Upper lobe of left lung (tissue), 6 donors: ENCODE measurements around the gene KLC1. TPM values are rescaled to one million over a fixed set of nuclear protein-coding genes. Genes with fewer than 3 reads are reported as not detected.

ENCODE experiments used
- ATAC-seq, 2 donors: fragments of 200-7000 bp; cut with Tn5 transposase; one replicate each; pipeline ENCODE4 v1.9.1; 2022; ENCODE audit warnings: mild to moderate bottlenecking in 2 of 2, moderate library complexity in 2 of 2; ENCODE audit not compliant: low FRiP score in 2 of 2
- DNase-seq, 2 donors: peaks; one replicate each; pipeline ENCODE4 v3.0.0-alpha.2; 2019 to 2020
- H3K27ac ChIP-seq, 4 donors: fragments of 200-600 bp; sonication (generic); one replicate each; pipeline ENCODE4 v1.5.1; 2016 to 2019
- H3K27me3 ChIP-seq, 4 donors: fragments of 200-600 bp; sonication (generic); one replicate each; pipeline ENCODE4 v1.5.1; 2017 to 2019
- H3K36me3 ChIP-seq, 4 donors: fragments of 200-600 bp; sonication (generic); one replicate each; pipeline ENCODE4 v1.5.1; 2016 to 2019
- H3K4me1 ChIP-seq, 4 donors: fragments of 200-600 bp; sonication (generic); one replicate each; pipeline ENCODE4 v1.5.1; 2018 to 2019
- H3K4me3 ChIP-seq, 4 donors: fragments of 200-600 bp; sonication (generic); one replicate each; pipeline ENCODE4 v1.5.1; 2017 to 2019; ENCODE audit warnings: mild to moderate bottlenecking in 2 of 4, moderate library complexity in 1 of 4
- H3K9me3 ChIP-seq, 4 donors: fragments of 200-600 bp; sonication (generic); one replicate each; pipeline ENCODE4 v1.5.1; 2018 to 2019
- EP300 ChIP-seq, 4 donors: sonication (generic); formaldehyde crosslinking; IDR thresholded peaks; one replicate each; pipeline ENCODE4 v1.5.1; 2017; ENCODE audit warnings: antibody characterized with exemption in 4 of 4, control low read depth in 2 of 4
- POLR2A ChIP-seq, 4 donors: fragments of 450-650 bp; IDR thresholded peaks; one replicate each; pipeline ENCODE4 v1.5.1; 2016 to 2017; ENCODE audit warnings: antibody characterized with exemption in 4 of 4, mild to moderate bottlenecking in 2 of 4
- POLR2AphosphoS5 ChIP-seq, 2 donors: sonication (generic); formaldehyde crosslinking; IDR thresholded peaks; one replicate each; pipeline ENCODE4 v1.5.1; 2017; ENCODE audit warnings: antibody characterized with exemption in 2 of 2
- WGBS, 2 donors: methylation state at CpG; one replicate each; pipeline ENCODE4 v1.1.5; 2017 to 2018; 5-methylcytosine and 5-hydroxymethylcytosine counted together
- total RNA-seq, 6 donors: library from RNA; depleted of rRNA in 4 of 6; stranded (reverse); fragments of >200 nt in 4 of 6; gene quantifications; one replicate each; pipeline versions ENCODE4 v1.1.0 to v1.2.1, GENCODE V29; 2016 to 2021
- TF ChIP-seq, protein P1 (sequence below), 6 experiments: fragments of 450-650 bp in 4 of 6; fragments of 200-600 bp in 2 of 6; sonication (generic) in 2 of 6; IDR thresholded peaks; one replicate each; pipeline ENCODE4 v1.5.1; 2016 to 2019; ENCODE audit warnings: antibody characterized with exemption in 6 of 6
- donor health status: DM: no; HTN: no; CAD: no; lungs with moderate emphysema.
- donor health status: DM: no; HTN: yes; CAD: no; lungs with severe emphysema.

KLC1 gene
- total RNA-seq, 6 donors from 2014 or later, result 175 to 614 (median 267) TPM

DNA sequence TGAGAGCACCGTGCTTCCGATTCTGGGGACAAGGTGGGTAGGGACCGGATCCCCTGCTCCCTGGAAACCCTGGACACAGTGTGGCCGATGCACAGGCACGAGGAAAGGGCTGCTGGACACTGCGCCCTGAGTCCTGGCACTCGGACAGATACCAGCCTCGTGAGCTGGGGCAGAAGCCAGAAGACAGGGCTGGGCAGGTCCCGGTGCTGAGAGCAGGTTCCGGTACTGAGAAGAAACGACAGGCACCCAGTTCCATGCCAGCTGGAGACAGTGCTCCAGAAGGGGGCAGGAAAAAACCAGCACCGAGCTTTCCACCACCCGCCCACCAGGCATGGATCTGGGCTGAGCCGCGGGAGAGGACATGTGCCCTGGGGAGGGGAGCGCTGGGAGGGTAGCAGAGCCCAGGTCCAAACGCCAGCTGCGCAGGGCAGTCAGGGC, 79.8 kb downstream of the KLC1 start:
- TF ChIP-seq, protein P1, sequence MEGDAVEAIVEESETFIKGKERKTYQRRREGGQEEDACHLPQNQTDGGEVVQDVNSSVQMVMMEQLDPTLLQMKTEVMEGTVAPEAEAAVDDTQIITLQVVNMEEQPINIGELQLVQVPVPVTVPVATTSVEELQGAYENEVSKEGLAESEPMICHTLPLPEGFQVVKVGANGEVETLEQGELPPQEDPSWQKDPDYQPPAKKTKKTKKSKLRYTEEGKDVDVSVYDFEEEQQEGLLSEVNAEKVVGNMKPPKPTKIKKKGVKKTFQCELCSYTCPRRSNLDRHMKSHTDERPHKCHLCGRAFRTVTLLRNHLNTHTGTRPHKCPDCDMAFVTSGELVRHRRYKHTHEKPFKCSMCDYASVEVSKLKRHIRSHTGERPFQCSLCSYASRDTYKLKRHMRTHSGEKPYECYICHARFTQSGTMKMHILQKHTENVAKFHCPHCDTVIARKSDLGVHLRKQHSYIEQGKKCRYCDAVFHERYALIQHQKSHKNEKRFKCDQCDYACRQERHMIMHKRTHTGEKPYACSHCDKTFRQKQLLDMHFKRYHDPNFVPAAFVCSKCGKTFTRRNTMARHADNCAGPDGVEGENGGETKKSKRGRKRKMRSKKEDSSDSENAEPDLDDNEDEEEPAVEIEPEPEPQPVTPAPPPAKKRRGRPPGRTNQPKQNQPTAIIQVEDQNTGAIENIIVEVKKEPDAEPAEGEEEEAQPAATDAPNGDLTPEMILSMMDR (IDR thresholded peaks at IDR 0.05), result no peak
- TF ChIP-seq POLR2A (IDR thresholded peaks at IDR 0.05) (no peak), POLR2AphosphoS5 (IDR thresholded peaks at IDR 0.05) (no peak), EP300 (IDR thresholded peaks at IDR 0.05) (no peak)
- 89 to 93% methylated on average over 13 to 14 of the region's 18 CpGs for WGBS, 2 donors
- no peak for DNase-seq
- H3K36me3 ChIP-seq, result peaks cover 0 to 41% (median 12%) of the 10 kb centered on the region in 4 donors
- no peaks in the 10 kb centered on the region for H3K27me3 ChIP-seq
- no peaks in the 10 kb centered on the region for H3K9me3 ChIP-seq
- H3K4me1 ChIP-seq, result peaks cover 38 to 61% (median 49%) of the 10 kb centered on the region in 4 donors
- no peak for ATAC-seq
- no peak overlapping the region for H3K27ac ChIP-seq
- H3K4me3 ChIP-seq, result no peak overlapping the region

DNA sequence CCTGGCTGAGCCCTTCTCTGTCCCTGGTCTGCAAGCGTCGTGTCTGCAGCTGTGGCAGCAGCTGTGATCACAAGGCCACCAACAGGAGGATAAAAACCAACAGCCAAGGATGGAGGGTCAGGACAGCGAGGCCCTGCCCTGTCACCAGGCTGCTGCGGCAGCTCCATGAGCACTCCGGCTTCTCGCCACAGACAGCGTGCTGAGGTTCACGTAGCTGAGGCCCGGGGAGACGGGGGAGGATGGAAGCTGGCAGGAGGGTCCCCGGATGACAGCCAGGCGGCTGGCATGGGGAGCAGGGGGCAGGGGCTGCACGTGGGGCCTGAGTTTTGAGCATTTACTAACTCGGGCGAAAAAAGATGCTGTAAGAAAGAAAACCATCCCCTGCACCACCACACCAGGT, 80.8 kb downstream of the KLC1 start:
- Histone ChIP-seq H3K36me3 (peaks cover 0 to 31% (median 12%) of the 10 kb centered on the region in 4 donors), H3K4me3 (no peak overlapping the region), H3K9me3 (no peaks in the 10 kb centered on the region), H3K27ac (no peak overlapping the region), H3K27me3 (no peaks in the 10 kb centered on the region), H3K4me1 (peaks cover 40 to 58% (median 48%) of the 10 kb centered on the region in 4 donors)
- no peak for DNase-seq
- ATAC-seq, result no peak
- WGBS, 2 donors, result 94 to 95% methylated on average over 15 of the region's 15 CpGs
- TF ChIP-seq POLR2AphosphoS5 (IDR thresholded peaks at IDR 0.05) (no peak), POLR2A (IDR thresholded peaks at IDR 0.05) (no peak)

DNA sequence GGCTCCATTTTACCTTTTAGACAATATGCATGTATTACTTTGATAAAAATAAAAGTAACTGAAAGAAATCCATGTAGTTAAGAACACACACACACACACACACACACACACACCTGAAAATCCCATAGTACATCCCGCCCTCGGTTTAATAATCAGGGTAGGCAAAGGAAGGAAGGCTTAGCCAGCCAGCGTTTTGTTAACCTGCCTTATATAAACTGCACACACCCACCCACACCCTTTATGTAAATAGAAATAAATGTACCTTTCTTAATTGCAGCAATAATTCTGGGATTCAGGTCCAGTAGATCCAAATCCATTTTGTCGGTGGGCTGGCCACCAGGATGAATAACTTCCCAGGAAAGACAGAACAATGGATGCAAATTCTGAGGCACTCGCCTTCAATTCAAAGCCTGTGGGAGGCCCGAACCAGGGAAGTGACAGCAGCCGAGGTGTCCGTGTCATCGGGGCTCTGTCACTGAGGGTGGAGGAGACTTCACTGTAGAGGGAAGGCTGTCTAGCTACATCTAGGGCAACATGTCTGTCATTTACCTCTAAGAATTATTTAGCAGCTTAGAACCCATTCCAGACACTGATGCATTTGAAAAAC, 81.9 kb downstream of the KLC1 start:
- no peaks in the 10 kb centered on the region for H3K27me3 ChIP-seq
- ATAC-seq (no peak), DNase-seq (no peak)
- 39 to 50% methylated on average over 6 to 9 of the region's 9 CpGs for WGBS, 2 donors
- H3K36me3 ChIP-seq, result peaks cover 0 to 28% (median 12%) of the 10 kb centered on the region in 4 donors
- TF ChIP-seq POLR2A (IDR thresholded peaks at IDR 0.05) (no peak), POLR2AphosphoS5 (IDR thresholded peaks at IDR 0.05) (no peak), EP300 (IDR thresholded peaks at IDR 0.05) (no peak)
- TF ChIP-seq, protein P1 (IDR thresholded peaks at IDR 0.05), result no peak
- peak overlapping the region in 3 of 4 donors; percentile 57 to 81 (median 59) for H3K27ac ChIP-seq
- no peaks in the 10 kb centered on the region for H3K9me3 ChIP-seq
- peaks cover 31 to 50% (median 40%) of the 10 kb centered on the region in 4 donors for H3K4me1 ChIP-seq
- no peak overlapping the region for H3K4me3 ChIP-seq

DNA sequence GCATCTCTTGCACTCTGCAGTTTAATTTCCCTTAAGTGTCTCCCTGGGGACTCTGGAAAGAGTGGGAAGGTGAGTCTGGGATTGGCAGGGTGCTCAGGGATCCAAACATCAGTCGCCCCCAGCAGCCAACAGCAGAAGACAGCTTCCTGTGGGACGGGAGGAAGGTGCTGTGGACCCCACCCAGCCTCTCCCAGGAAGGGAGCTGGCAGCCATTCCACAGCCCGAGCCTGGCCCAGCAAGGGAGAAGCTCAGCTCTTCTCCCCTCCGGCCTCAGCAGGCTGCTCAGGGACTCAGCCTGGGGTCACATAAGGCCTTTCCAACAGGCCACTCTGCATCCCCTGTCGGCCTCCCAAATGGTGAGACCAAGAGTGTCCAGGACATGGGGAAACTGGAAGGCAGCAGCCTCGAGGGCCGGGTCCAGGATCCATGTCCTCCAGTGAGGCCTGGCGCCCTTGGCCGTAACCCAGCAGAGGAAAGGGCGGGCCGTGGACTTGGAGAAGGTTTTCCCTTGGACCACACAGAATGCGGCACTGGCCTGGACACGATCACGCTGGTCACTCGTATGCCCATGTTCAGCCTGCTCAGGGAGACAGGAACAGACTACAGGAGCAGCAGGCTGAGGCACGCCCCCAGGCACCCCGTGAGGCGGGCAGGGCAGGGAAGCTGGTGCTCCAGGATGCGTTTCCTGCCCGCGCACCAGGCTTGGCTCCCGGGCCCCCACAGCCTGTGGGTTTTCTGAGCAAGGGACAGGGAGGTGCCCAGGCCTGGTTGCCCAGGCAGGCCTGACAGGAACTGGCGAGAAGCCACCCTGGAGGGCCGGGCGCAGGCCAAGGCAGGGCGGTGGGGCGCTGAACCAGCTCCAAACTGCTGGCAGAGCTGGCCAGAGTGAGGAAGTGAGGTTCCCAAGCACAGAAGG, 82.8 kb downstream of the KLC1 start:
- peaks cover 0 to 20% (median 10%) of the 10 kb centered on the region in 4 donors for H3K36me3 ChIP-seq
- no peaks in the 10 kb centered on the region for H3K9me3 ChIP-seq
- no peaks in the 10 kb centered on the region for H3K27me3 ChIP-seq
- H3K27ac ChIP-seq, result peak overlapping the region; percentile 54 to 81 (median 58)
- WGBS, 2 donors, result 45 to 63% methylated on average over 8 to 25 of the region's 27 CpGs
- DNase-seq (peak; percentile 62 to 87), ATAC-seq (peak in 1 of 2 donors; percentile 5)
- H3K4me3 ChIP-seq, result no peak overlapping the region
- TF ChIP-seq, protein P1 (IDR thresholded peaks at IDR 0.05), result no peak
- TF ChIP-seq POLR2AphosphoS5 (IDR thresholded peaks at IDR 0.05), result peak in 1 of 2 donors; percentile 13
- H3K4me1 ChIP-seq, result peaks cover 34 to 49% (median 39%) of the 10 kb centered on the region in 4 donors

DNA sequence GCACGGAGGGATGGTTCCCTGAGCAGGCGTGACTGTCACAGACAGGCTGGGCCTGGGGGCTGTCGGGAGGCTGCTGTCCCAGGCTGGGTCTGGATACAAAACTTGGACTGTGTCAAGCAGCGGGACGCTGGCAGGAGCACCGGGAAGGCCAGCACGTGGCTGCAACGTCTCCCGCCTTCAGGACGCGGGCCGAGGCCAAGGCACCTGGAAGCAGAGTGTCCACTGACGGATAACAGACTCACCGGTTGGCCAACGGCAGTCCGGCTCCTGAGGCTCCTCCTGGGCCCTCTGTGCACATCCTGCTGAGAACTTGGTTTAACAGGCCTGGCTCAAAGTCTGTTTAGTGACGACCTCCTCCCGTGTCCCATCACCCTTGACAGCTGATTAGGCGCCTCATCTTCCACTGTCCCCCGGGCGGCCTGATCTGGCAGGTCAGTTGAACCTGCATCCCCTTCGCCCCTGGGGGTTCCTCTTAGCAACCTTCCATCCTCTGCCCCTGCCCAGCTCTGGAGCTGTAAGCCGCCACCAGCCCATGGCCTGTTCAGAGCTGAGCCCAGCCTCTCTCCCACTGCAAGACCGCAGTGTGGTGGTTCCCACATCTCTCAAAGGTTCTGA, 83.7 kb downstream of the KLC1 start:
- DNase-seq, result peak in 1 of 2 donors; percentile 84

More for the DNA sequence above, 83.7 kb downstream of the KLC1 start:
- Histone ChIP-seq H3K36me3 (peaks cover 0 to 11% (median 6%) of the 10 kb centered on the region in 4 donors), H3K9me3 (no peaks in the 10 kb centered on the region), H3K27ac (peak overlapping the region; percentile 54 to 81 (median 58)), H3K27me3 (no peaks in the 10 kb centered on the region), H3K4me3 (no peak overlapping the region), H3K4me1 (peaks cover 37 to 58% (median 48%) of the 10 kb centered on the region in 4 donors)
- no peak for ATAC-seq
- 79 to 90% methylated on average over 10 to 23 of the region's 24 CpGs for WGBS, 2 donors
- TF ChIP-seq, protein P1 (IDR thresholded peaks at IDR 0.05), result no peak
- no peak for TF ChIP-seq EP300 (IDR thresholded peaks at IDR 0.05)
- TF ChIP-seq POLR2AphosphoS5 (IDR thresholded peaks at IDR 0.05), result no peak
- TF ChIP-seq POLR2A (IDR thresholded peaks at IDR 0.05), result no peak
